Epithelial cell of proximal tubule (primary cell): ENCODE results near the gene SPINK1. TPM values are rescaled to one million over a fixed set of nuclear protein-coding genes. Genes with fewer than 3 reads are reported as not detected.

Experiments used
- DNase-seq: peaks from one replicate; pipeline ENCODE4 v3.0.0-alpha.2; 2011; ENCODE audit warnings: low read depth
- H3K4me3 ChIP-seq: 2 replicates; pipeline ENCODE4 v1.5.1; 2011; ENCODE audit warnings: low read depth, mild to moderate bottlenecking, low read length
- total RNA-seq: library from RNA; depleted of rRNA; stranded (reverse); fragments of >200 nt; gene quantifications from 2 replicates; pipeline ENCODE4 v1.2.3, GENCODE V29; 2015
- TF ChIP-seq, protein P1 (sequence below): conservative IDR thresholded peaks from 2 replicates; pipeline ENCODE4 v1.5.1; 2012; ENCODE audit warnings: low read depth, mild to moderate bottlenecking, low read length

The SPINK1 gene
- total RNA-seq, 1 donor from 2014 or later, result 0.29 TPM

DNA sequence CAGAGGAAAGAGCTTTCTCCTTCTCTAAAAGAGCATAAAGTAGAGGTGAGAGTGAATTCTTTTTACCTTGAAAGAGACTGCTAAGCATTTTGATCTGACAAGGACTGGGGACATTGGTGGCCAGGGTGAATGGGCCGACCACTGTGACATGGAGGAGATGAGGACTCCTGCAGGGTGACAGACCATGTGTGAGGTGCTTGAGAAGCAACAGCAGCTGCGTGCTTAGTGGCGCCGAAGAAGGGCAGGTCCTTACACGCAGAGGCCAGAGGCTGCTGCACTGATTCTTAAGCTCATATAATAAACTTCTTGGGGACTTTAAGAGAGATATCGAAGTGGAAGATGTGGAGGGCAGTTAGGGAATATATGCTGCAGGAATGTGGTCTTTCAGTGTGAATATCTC lies 40.3 kb downstream of the SPINK1 start:
- TF ChIP-seq, protein P1, sequence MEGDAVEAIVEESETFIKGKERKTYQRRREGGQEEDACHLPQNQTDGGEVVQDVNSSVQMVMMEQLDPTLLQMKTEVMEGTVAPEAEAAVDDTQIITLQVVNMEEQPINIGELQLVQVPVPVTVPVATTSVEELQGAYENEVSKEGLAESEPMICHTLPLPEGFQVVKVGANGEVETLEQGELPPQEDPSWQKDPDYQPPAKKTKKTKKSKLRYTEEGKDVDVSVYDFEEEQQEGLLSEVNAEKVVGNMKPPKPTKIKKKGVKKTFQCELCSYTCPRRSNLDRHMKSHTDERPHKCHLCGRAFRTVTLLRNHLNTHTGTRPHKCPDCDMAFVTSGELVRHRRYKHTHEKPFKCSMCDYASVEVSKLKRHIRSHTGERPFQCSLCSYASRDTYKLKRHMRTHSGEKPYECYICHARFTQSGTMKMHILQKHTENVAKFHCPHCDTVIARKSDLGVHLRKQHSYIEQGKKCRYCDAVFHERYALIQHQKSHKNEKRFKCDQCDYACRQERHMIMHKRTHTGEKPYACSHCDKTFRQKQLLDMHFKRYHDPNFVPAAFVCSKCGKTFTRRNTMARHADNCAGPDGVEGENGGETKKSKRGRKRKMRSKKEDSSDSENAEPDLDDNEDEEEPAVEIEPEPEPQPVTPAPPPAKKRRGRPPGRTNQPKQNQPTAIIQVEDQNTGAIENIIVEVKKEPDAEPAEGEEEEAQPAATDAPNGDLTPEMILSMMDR, result no peak
- H3K4me3 ChIP-seq, result no peak overlapping the region
- no peak for DNase-seq

- no peak overlapping the region for H3K4me3 ChIP-seq
- DNase-seq, result no peak
- TF ChIP-seq, protein P1, result no peak
Measured at GRCh38 chr5:147789820-147790219, 41.7 kb downstream of the SPINK1 start.

DNA sequence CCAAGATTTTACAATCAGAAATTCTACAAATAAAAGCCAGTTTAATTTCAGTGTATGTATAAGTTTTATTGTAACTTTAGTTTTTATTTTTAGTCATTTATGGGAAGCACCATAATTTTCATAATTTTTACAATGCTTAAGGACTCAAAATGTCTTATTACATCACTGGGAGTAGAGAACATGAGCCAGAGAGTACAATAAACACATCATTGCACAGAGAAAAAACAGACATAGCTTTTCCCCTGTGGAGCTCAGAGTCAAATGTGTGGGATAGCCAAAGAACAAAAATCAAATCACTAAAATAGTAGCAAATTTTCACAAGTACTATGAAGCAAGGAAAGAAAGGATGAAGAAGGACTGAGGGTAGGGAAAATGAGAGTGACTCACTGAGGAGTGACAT lies 43.4 kb downstream of the SPINK1 start:
- no peak for DNase-seq
- H3K4me3 ChIP-seq, result no peak overlapping the region

DNA sequence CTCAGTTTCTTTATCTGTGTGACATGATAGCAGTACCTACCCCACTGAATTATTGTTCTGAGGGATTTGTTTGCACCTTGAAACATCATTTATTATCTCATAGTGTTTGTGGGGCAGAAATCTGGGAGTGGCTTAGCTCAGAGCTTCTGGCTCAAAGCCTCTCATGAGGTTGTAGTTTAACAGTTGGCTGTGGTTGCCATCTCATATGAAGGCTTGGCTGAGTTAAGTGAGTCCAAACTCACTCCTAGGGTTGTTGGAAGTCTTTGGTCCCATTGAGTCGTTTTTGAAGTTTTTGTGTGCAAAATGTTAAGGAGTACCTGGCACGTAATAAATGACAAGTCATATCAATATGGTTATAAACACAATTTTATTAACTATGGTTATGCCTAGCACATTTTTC lies 45.3 kb downstream of the SPINK1 start:
- TF ChIP-seq, protein P1, result no peak
- DNase-seq, result no peak
- no peak overlapping the region for H3K4me3 ChIP-seq

More for the DNA sequence above, 43.4 kb downstream of the SPINK1 start:
- TF ChIP-seq, protein P1, result no peak

- H3K4me3 ChIP-seq, result no peak overlapping the region
- DNase-seq, result no peak
- TF ChIP-seq, protein P1, result no peak
Measured at GRCh38 chr5:147784146-147784987, 47.1 kb downstream of the SPINK1 start.

GRCh38 chr5:147782110-147783028 lies 49.1 kb downstream of the SPINK1 start, which contains the start of gene JAKMIP2:
Gene JAKMIP2 (minus strand): TSS chr5:147782728. CDS start chr5:147671806, 110,922 bp downstream.
- TF ChIP-seq, protein P1, result no peak

More at GRCh38 chr5:147782110-147783028, 49.1 kb downstream of the SPINK1 start, which contains the start of gene JAKMIP2:
- no peak within 1 kb of the TSS for H3K4me3 ChIP-seq
- no peak for DNase-seq
